A549 (cell line): ENCODE results near the gene GABPB1. TPM values are rescaled to one million over a fixed set of nuclear protein-coding genes. Genes with fewer than 3 reads are reported as not detected.
A peak's percentile ranks its signal among the peaks of the same experiment; 100 is the strongest.

Experiments
- ATAC-seq, 2 experiments: fragments of 200-7000 bp in 1 of 2; fragments of >200 bp in 1 of 2; cut with Nextera tagmentation in 1 of 2; cut with Tn5 transposase in 1 of 2; 3 replicates each; pipeline versions ENCODE4 v1.8.0 to v1.9.1; 2018 to 2020; ENCODE audit warnings: mild to moderate bottlenecking in 1 of 2, moderate library complexity in 1 of 2
- CTCF ChIA-PET: fragments of 300-600 bp; sonication (Branson Sonifier 250); formaldehyde crosslinking; extraction: SDS; loops from one replicate; lab custom pipeline; 2021; ENCODE audit warnings: antibody characterized with exemption, inconsistent platforms; lab: Yijun Ruan, JAX
- POLR2A ChIA-PET: fragments of 350-600 bp; formaldehyde crosslinking; extraction: SDS; loops from one replicate; lab custom pipeline; 2021; ENCODE audit warnings: antibody characterized with exemption, inconsistent platforms; lab: Yijun Ruan, JAX
- DNase-seq, 2 experiments: peaks; one replicate each; pipeline versions ENCODE4 v3.0.0 to v3.0.0-alpha.2; 2011 to 2016; ENCODE audit warnings: low read depth in 1 of 2, low spot score in 1 of 2
- FAIRE-seq: peaks from 2 replicates; lab custom pipeline; 2011; peaks lifted over from hg19 to GRCh38; lab: Jason Lieb, UNC
- H3K27ac ChIP-seq, 2 experiments: fragments of >200 bp; sonication (Bioruptor Twin); formaldehyde crosslinking; 3 replicates each; pipeline ENCODE4 v1.5.1; 2016 to 2017
- H3K4me1 ChIP-seq: fragments of >200 bp; sonication (Bioruptor Twin); formaldehyde crosslinking; 3 replicates; pipeline ENCODE4 v1.6.1; 2016
- H3K4me2 ChIP-seq: fragments of >200 bp; sonication (Bioruptor Twin); formaldehyde crosslinking; 3 replicates; pipeline ENCODE4 v1.6.1; 2016
- H3K4me3 ChIP-seq: fragments of >200 bp; sonication (Bioruptor Twin); formaldehyde crosslinking; 3 replicates; pipeline ENCODE4 v1.5.1; 2016
- H3K9me3 ChIP-seq: fragments of >200 bp; sonication (Bioruptor Twin); formaldehyde crosslinking; 3 replicates; pipeline ENCODE4 v1.6.1; 2016
- CEBPB ChIP-seq, 2 experiments: fragments of >200 bp in 1 of 2; sonication (Bioruptor Twin) in 1 of 2; formaldehyde crosslinking in 1 of 2; IDR thresholded peaks; 2 replicates each; pipeline ENCODE4 v1.6.1; 2012 to 2016
- CHD4 ChIP-seq: fragments of 200-600 bp; sonication (generic); IDR thresholded peaks from 2 replicates; pipeline ENCODE4 v1.6.1; 2016; ENCODE audit warnings: antibody characterized with exemption, mild to moderate bottlenecking, borderline replicate concordance
- CTCF ChIP-seq: fragments of >200 bp; sonication (Bioruptor Twin); formaldehyde crosslinking; IDR thresholded peaks from 3 replicates; pipeline ENCODE4 v1.5.1; 2016
- ELK1 ChIP-seq: fragments of 150-350 bp; IDR thresholded peaks from 2 replicates; pipeline ENCODE4 v1.6.1; 2014; ENCODE audit warnings: low read depth, mild to moderate bottlenecking, low read length
- EP300 ChIP-seq, 2 experiments: fragments of >200 bp; sonication (Bioruptor Twin); formaldehyde crosslinking; IDR thresholded peaks; 2 replicates in 1 of 2; 3 replicates in 1 of 2; pipeline ENCODE4 v1.6.1; 2016 to 2017
- FOSL2 ChIP-seq, 2 experiments: fragments of 450-650 bp in 1 of 2; fragments of >200 bp in 1 of 2; sonication (Bioruptor Twin) in 1 of 2; formaldehyde crosslinking; IDR thresholded peaks; 2 replicates each; pipeline versions ENCODE4 v1.5.0 to v1.6.1; 2016 to 2020; ENCODE audit warnings: mild to moderate bottlenecking in 1 of 2, moderate library complexity in 1 of 2
- FOXS1 ChIP-seq: fragments of 250-450 bp; sonication (Bioruptor Pico); IDR thresholded peaks from 2 replicates; pipeline ENCODE4 v1.5.0; 2020; ENCODE audit warnings: mild to moderate bottlenecking, moderate library complexity
- HOXA7 ChIP-seq: fragments of 250-450 bp; sonication (Bioruptor Pico); IDR thresholded peaks from 2 replicates; pipeline ENCODE4 v1.5.0; 2020; ENCODE audit warnings: mild to moderate bottlenecking, moderate library complexity
- JUNB ChIP-seq: fragments of >200 bp; sonication (Bioruptor Twin); formaldehyde crosslinking; IDR thresholded peaks from 2 replicates; pipeline ENCODE4 v1.6.1; 2016
- MAX ChIP-seq: IDR thresholded peaks from 2 replicates; pipeline ENCODE4 v1.6.1; 2012
- MAZ ChIP-seq: fragments of 150-350 bp; IDR thresholded peaks from 2 replicates; pipeline ENCODE4 v1.6.1; 2014; ENCODE audit warnings: antibody characterized with exemption, low read depth, low read length, borderline replicate concordance
- NPAS2 ChIP-seq: fragments of 250-450 bp; sonication (Bioruptor Pico); IDR thresholded peaks from 2 replicates; pipeline ENCODE4 v1.8.0; 2022; ENCODE audit warnings: mild to moderate bottlenecking, moderate library complexity, borderline replicate concordance
- NR3C1 ChIP-seq: fragments of >200 bp; sonication (Bioruptor Twin); formaldehyde crosslinking; IDR thresholded peaks from 3 replicates; pipeline ENCODE4 v1.6.1; 2017
- POLR2A ChIP-seq: IDR thresholded peaks from 2 replicates; pipeline ENCODE4 v1.6.1; 2012; ENCODE audit warnings: mild to moderate bottlenecking, low read length
- POLR2AphosphoS2 ChIP-seq: conservative IDR thresholded peaks from 2 replicates; pipeline ENCODE4 v1.6.1; 2012; ENCODE audit warnings: low read length, improper control_type of control experiment, inconsistent platforms
- RAD21 ChIP-seq, 2 experiments: fragments of >200 bp in 1 of 2; sonication (Bioruptor Twin) in 1 of 2; formaldehyde crosslinking in 1 of 2; IDR thresholded peaks in 1 of 2; conservative IDR thresholded peaks in 1 of 2; 2 replicates in 1 of 2; 3 replicates in 1 of 2; pipeline ENCODE4 v1.6.1; 2012 to 2018; ENCODE audit warnings: inconsistent platforms in 1 of 2
- RARB ChIP-seq: fragments of 250-450 bp; sonication (Bioruptor Pico); IDR thresholded peaks from 2 replicates; pipeline ENCODE4 v1.8.0; 2021; ENCODE audit warnings: mild to moderate bottlenecking, moderate library complexity
- RCOR1 ChIP-seq: fragments of 150-350 bp; IDR thresholded peaks from 2 replicates; pipeline ENCODE4 v1.6.1; 2014; ENCODE audit warnings: antibody characterized with exemption, low read length, low read depth
- SMC3 ChIP-seq: fragments of >200 bp; sonication (Bioruptor Twin); formaldehyde crosslinking; IDR thresholded peaks from 3 replicates; pipeline ENCODE4 v1.6.1; 2018; ENCODE audit warnings: inconsistent platforms
- SREBF2 ChIP-seq: fragments of 450-650 bp; IDR thresholded peaks from 2 replicates; pipeline ENCODE4 v1.6.1; 2014; ENCODE audit warnings: mild to moderate bottlenecking, moderate library complexity
- TP53 ChIP-seq: fragments of 250-450 bp; sonication (Bioruptor Pico); IDR thresholded peaks from 2 replicates; pipeline ENCODE4 v1.5.0; 2021; ENCODE audit warnings: mild to moderate bottlenecking, moderate library complexity
- ZSCAN20 ChIP-seq: fragments of 250-450 bp; sonication (Bioruptor Pico); IDR thresholded peaks from 2 replicates; pipeline ENCODE4 v1.8.0; 2022; ENCODE audit warnings: mild to moderate bottlenecking, moderate library complexity
- WGBS: methylation state at CpG from one replicate; pipeline ENCODE4 v1.1.6; 2017; ENCODE audit errors: missing lambda C conversion rate; 5-methylcytosine and 5-hydroxymethylcytosine counted together
- polyA plus RNA-seq, 4 experiments: library from polyadenylated mRNA; depleted of rRNA in 3 of 4; stranded (reverse); fragments of >200 nt; fragmentation: RNase III in 1 of 4; extraction: RNeasy Plus Mini Kit Qiagen cat#74134 plus additional on column Dnase treatment in 1 of 4; gene quantifications; 2 replicates in 3 of 4; 3 replicates in 1 of 4; pipeline ENCODE4 v1.2.3, GENCODE V29; 2011 to 2017
- TF ChIP-seq, protein P1 (sequence below): fragments of >200 bp; sonication (Bioruptor Twin); formaldehyde crosslinking; IDR thresholded peaks from 2 replicates; pipeline ENCODE4 v1.6.1; 2016

GABPB1 gene
- polyA plus RNA-seq, 2 of the 4 experiments (the other 2 are of a cell fraction): 23.0 to 53.9 TPM

- ATAC-seq: no peak
- peak; percentile 46 for FAIRE-seq
- 98% methylated on average over 4 of the region's 4 CpGs for WGBS
These were observed 36.3 kb downstream of the GABPB1 start for GRCh38 chr15:50318697-50319096.

DNA sequence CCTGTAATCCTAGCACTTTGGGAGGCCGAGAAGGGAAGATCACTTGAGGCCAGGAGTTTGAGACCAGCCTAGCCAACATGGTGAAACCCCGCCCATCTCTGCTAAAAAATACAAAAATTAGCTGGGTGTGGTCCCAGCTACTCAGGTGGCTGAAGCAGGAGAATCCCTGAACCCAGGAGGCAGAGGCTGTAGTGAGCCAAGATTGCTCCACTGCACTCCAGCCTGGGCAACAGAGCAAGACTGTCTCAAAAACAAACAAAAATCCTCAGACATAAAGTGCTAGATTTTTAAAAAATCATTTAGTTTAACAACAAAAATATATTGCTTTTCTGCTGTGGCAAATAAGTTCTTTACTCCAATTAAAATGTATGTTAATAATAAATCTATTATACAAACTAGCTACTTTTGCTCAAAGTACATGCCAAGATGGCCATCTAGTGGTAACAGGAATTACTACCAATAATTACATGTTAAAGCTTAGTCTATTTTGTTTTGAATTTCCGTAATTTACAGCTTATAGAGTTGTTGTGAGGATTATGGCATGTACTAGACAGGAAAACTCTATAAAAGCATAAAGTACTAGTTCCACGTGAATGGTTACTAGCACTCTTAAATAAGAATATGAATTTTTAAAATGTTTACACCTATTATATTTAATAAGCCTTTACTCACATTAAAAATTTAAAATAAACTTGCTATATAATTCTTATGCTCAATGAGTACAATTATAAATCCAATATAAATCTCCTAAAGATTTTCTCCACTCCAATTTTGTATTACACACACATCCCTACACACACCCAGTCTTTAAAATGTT, 39.0 kb downstream of the GABPB1 start:
- ChIA-PET CTCF (interaction anchor here (0.6 to 5.4 kb wide), 53 partner anchors 9 to 1459 kb away, joined by 3 to 67 read pairs (median 5); partner anchors contain the start of gene SLC27A2), POLR2A (interaction anchor here (0.7 to 1.1 kb wide), 2 partner anchors 150 to 168 kb away, joined by 3 to 4 read pairs; no protein-coding TSS in a partner anchor)
- peak; percentile 97 for FAIRE-seq
- peak; percentile 25 to 65 for DNase-seq
- TF ChIP-seq FOSL2 (IDR thresholded peaks at IDR 0.05) (no peak), FOSL2 (CRISPR knock-in tag; IDR thresholded peaks at IDR 0.05) (no peak), CTCF (peak; percentile 94), SMC3 (peak; percentile 82), RAD21 (conservative IDR thresholded peaks at IDR 0.05 in 1 of 2, IDR thresholded peaks at IDR 0.05 in 1 of 2) (peak; percentile 92 to 96), CHD4 (no peak)
- no peaks in the 10 kb centered on the region for H3K9me3 ChIP-seq
- H3K4me3 ChIP-seq: no peak overlapping the region
- H3K4me2 ChIP-seq: peak overlapping the region; percentile 29; the same call in 2 of the 3 replicates
- peaks cover 25% of the 10 kb centered on the region for H3K4me1 ChIP-seq
- 26% methylated on average over 4 of the region's 4 CpGs for WGBS
- H3K27ac ChIP-seq: peak overlapping the region; percentile 11 to 56; a peak in 4 of 6 replicates
- ATAC-seq: peak; percentile 30 to 77; a peak in 3 of 6 replicates

More at GRCh38 chr15:50318697-50319096, 36.3 kb downstream of the GABPB1 start:
- H3K4me3 ChIP-seq: no peak overlapping the region
- H3K27ac ChIP-seq: no peak overlapping the region
- POLR2A ChIA-PET: no interaction called here
- H3K9me3 ChIP-seq: no peaks in the 10 kb centered on the region
- TF ChIP-seq MAX (no peak), RCOR1 (no peak), ZSCAN20 (CRISPR knock-in tag) (no peak), CHD4 (no peak), TP53 (CRISPR knock-in tag) (no peak), NPAS2 (CRISPR knock-in tag) (no peak), MAZ (no peak), ELK1 (no peak), POLR2AphosphoS2 (no peak), RARB (no peak), RAD21 (conservative IDR thresholded peaks at IDR 0.05 in 1 of 2, IDR thresholded peaks at IDR 0.05 in 1 of 2) (no peak), HOXA7 (no peak), POLR2A (no peak), CEBPB (IDR thresholded peaks at IDR 0.05) (no peak), NR3C1 (no peak), EP300 (IDR thresholded peaks at IDR 0.05) (no peak), SREBF2 (no peak), FOXS1 (CRISPR knock-in tag) (no peak), JUNB (no peak)
- TF ChIP-seq, protein P1, sequence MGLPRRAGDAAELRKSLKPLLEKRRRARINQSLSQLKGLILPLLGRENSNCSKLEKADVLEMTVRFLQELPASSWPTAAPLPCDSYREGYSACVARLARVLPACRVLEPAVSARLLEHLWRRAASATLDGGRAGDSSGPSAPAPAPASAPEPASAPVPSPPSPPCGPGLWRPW: no peak
- TF ChIP-seq, all 56 proteins: peak for 0
- CTCF ChIA-PET: interaction anchor here (0.8 to 1.7 kb wide), 4 partner anchors 27 to 173 kb away, joined by 3 to 18 read pairs (median 4); no protein-coding TSS in a partner anchor
- no peak overlapping the region for H3K4me2 ChIP-seq
- no peak for DNase-seq
- peaks cover 17% of the 10 kb centered on the region for H3K4me1 ChIP-seq
